ENCODE results near the gene TOR3A. TPM values are rescaled to one million over a fixed set of nuclear protein-coding genes. Genes with fewer than 3 reads are reported as not detected.

Gene TOR3A
- total and polyA plus RNA-seq, 10 of the 15 experiments (the other 5 are each of a cell fraction or from before 2014, with no cell fraction given): 8.6 to 87.9 (median 46.3) TPM

GRCh38 chr1:179142889-179143299 lies 61.0 kb downstream of the TOR3A start (continued):
- TF ChIP-seq TCF12 (IDR thresholded peaks at IDR 0.05; ENCODE audit: low read depth, low read length) (peak; percentile 28; the same call in 1 of the 2 replicates), ZBTB11 (CRISPR knock-in tag; IDR thresholded peaks at IDR 0.05) (no peak), HDAC6 (IDR thresholded peaks at IDR 0.05; ENCODE audit: unreplicated experiment) (no peak), SPI1 (IDR thresholded peaks at IDR 0.05; ENCODE audit: borderline replicate concordance, insufficient read depth, low read depth, low read length) (peak; percentile 66; the same call in 1 of the 2 replicates)

GRCh38 chr1:179143322-179143721 lies 61.5 kb downstream of the TOR3A start:
- ChIA-PET RAD21 (ENCODE audit: unreplicated experiment) (no interaction called here), POLR2A (no interaction called here), SMC1A (ENCODE audit: uncharacterized antibody, unreplicated experiment) (interaction anchor here (1.0 to 1.8 kb wide), 2 partner anchors 9 to 35 kb away, joined by 3 to 6 read pairs; no protein-coding TSS in a partner anchor), CTCF (no interaction called here)
- Histone ChIP-seq H3K36me3 (ENCODE audit: control insufficient read depth in 2 of 2, insufficient read depth in 2 of 2, low read length in 1 of 2) (no peaks in the 10 kb centered on the region; a peak in 1 of 4 replicates), H3K4me1 (ENCODE audit: control insufficient read depth, insufficient read depth, low read length) (no peaks in the 10 kb centered on the region; the same call in 1 of the 2 replicates), H3K27ac (ENCODE audit: control insufficient read depth, insufficient read depth) (no peak overlapping the region), H3K79me2 (ENCODE audit: control insufficient read depth, insufficient read depth, low read length) (no peaks in the 10 kb centered on the region), H3K27me3 (replicated peaks in 1 of 2; ENCODE audit: control insufficient read depth in 2 of 2, insufficient read depth in 2 of 2, low read length in 1 of 2) (no peaks in the 10 kb centered on the region), H2AFZ (ENCODE audit: control insufficient read depth, low read depth, low read length) (no peak overlapping the region), H3K4me2 (ENCODE audit: control insufficient read depth, insufficient read depth) (no peak overlapping the region), H4K20me1 (ENCODE audit: control insufficient read depth, insufficient read depth) (no peaks in the 10 kb centered on the region), H3K9ac (ENCODE audit: control insufficient read depth, insufficient read depth, low read length) (no peak overlapping the region), H3K9me3 (replicated peaks; ENCODE audit: control insufficient read depth, insufficient read depth, low read length) (no peaks in the 10 kb centered on the region), H3K4me3 (no peak overlapping the region)
- no peak for FAIRE-seq
- TF ChIP-seq TCF7 (IDR thresholded peaks at IDR 0.05; ENCODE audit: borderline replicate concordance) (no peak), NFXL1 (IDR thresholded peaks at IDR 0.05; ENCODE audit: borderline replicate concordance) (no peak), RUNX3 (IDR thresholded peaks at IDR 0.05; ENCODE audit: low read length) (peak; percentile 21; the same call in 1 of the 2 replicates), STAT3 (IDR thresholded peaks at IDR 0.05; ENCODE audit: low read depth, low read length) (no peak), NR2F1 (conservative IDR thresholded peaks at IDR 0.05) (no peak)
- TF ChIP-seq, protein P1, sequence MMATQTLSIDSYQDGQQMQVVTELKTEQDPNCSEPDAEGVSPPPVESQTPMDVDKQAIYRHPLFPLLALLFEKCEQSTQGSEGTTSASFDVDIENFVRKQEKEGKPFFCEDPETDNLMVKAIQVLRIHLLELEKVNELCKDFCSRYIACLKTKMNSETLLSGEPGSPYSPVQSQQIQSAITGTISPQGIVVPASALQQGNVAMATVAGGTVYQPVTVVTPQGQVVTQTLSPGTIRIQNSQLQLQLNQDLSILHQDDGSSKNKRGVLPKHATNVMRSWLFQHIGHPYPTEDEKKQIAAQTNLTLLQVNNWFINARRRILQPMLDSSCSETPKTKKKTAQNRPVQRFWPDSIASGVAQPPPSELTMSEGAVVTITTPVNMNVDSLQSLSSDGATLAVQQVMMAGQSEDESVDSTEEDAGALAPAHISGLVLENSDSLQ (IDR thresholded peaks at IDR 0.05): no peak
- intact Hi-C loops (cut with micrococcal nuclease; ENCODE audit: unreplicated experiment) (no loop called here), in situ Hi-C loops (cut with MboI) (no loop called here)
- ATAC-seq: no peak
- no peak for DNase-seq (ENCODE audit: low read depth, low spot score)
- WGBS (ENCODE audit: insufficient coverage, insufficient replicate concordance, low lambda C conversion rate, missing lambda C conversion rate): 36% methylated on average over 3 of the region's 3 CpGs
- no TSS peak for BruUV-seq (replicated peaks)
